GM18951 (cell line): ENCODE data around the gene SESTD1.

Source experiments
- POLR2A ChIP-seq: IDR thresholded peaks from 4 replicates; pipeline ENCODE4 v1.6.1; 2011; ENCODE audit warnings: mild to moderate bottlenecking; ENCODE audit not compliant: insufficient read length, insufficient read depth; ENCODE audit errors: extremely low read depth
- in situ Hi-C: fragments of 300-500 bp; cut with MboI; formaldehyde crosslinking; loops from one replicate; pipeline ENCODE4 v1.12.0; 2022; ENCODE audit warnings: low sequenced_read_pairs, mixed read lengths, inconsistent platforms; ENCODE audit not compliant: unreplicated experiment

The SESTD1 gene

GRCh38 chr2:179181002-179181401 lies 83.6 kb downstream of the SESTD1 start:
- TF ChIP-seq POLR2A, result no peak
- in situ Hi-C loops, result loop anchor here (25.0 kb wide), 1 partner anchor 556 kb away; no protein-coding TSS in a partner anchor

- TF ChIP-seq POLR2A, result no peak
Observed at GRCh38 chr2:179180242-179180641, 84.4 kb downstream of the SESTD1 start.

GRCh38 chr2:179179719-179180118 lies 84.9 kb downstream of the SESTD1 start:
- no peak for TF ChIP-seq POLR2A
- in situ Hi-C loops, result loop anchor here (25.0 kb wide), 1 partner anchor 558 kb away; no protein-coding TSS in a partner anchor

More at GRCh38 chr2:179180242-179180641, 84.4 kb downstream of the SESTD1 start:
- in situ Hi-C loops, result loop anchor here (25.0 kb wide), 1 partner anchor 557 kb away; no protein-coding TSS in a partner anchor

- in situ Hi-C loops, result loop anchor here (25.0 kb wide), 1 partner anchor 560 kb away; no protein-coding TSS in a partner anchor
- no peak for TF ChIP-seq POLR2A
Observed at GRCh38 chr2:179177694-179178093, 86.9 kb downstream of the SESTD1 start.

- no peak for TF ChIP-seq POLR2A
- in situ Hi-C loops, result no loop called here
Observed at GRCh38 chr2:179174240-179174639, 90.4 kb downstream of the SESTD1 start.

GRCh38 chr2:179172894-179173293 lies 91.7 kb downstream of the SESTD1 start:
- in situ Hi-C loops, result no loop called here

GRCh38 chr2:179171371-179171770 lies 93.3 kb downstream of the SESTD1 start:
- no peak for TF ChIP-seq POLR2A
- in situ Hi-C loops, result no loop called here

More at GRCh38 chr2:179172894-179173293, 91.7 kb downstream of the SESTD1 start:
- no peak for TF ChIP-seq POLR2A

- in situ Hi-C loops, result no loop called here
- TF ChIP-seq POLR2A, result no peak
Observed at GRCh38 chr2:179170901-179171300, 93.7 kb downstream of the SESTD1 start.

- in situ Hi-C loops, result no loop called here
- TF ChIP-seq POLR2A, result no peak
Observed at GRCh38 chr2:179165356-179166000, 99.2 kb downstream of the SESTD1 start.

GRCh38 chr2:179141206-179141605 lies 123.4 kb downstream of the SESTD1 start:
- TF ChIP-seq POLR2A, result no peak
- in situ Hi-C loops, result no loop called here

GRCh38 chr2:179140571-179140970 lies 124.1 kb downstream of the SESTD1 start:
- TF ChIP-seq POLR2A, result no peak
- in situ Hi-C loops, result no loop called here

- TF ChIP-seq POLR2A, result no peak
- in situ Hi-C loops, result loop anchor here (10.0 kb wide), 1 partner anchor 255 kb away; no protein-coding TSS in a partner anchor
Observed at GRCh38 chr2:179139506-179139905, 125.1 kb downstream of the SESTD1 start.

- no peak for TF ChIP-seq POLR2A
- in situ Hi-C loops, result loop anchor here (10.0 kb wide), 1 partner anchor 252 kb away; no protein-coding TSS in a partner anchor
Observed at GRCh38 chr2:179137200-179137759, 127.4 kb downstream of the SESTD1 start.

GRCh38 chr2:179133016-179133415 lies 131.6 kb downstream of the SESTD1 start:
- TF ChIP-seq POLR2A, result no peak

More at GRCh38 chr2:179133016-179133415, 131.6 kb downstream of the SESTD1 start:
- in situ Hi-C loops, result loop anchor here (10.0 kb wide), 1 partner anchor 248 kb away; no protein-coding TSS in a partner anchor
